ENCODE measurements around the gene SMAD6.

SMAD6 gene

DNA sequence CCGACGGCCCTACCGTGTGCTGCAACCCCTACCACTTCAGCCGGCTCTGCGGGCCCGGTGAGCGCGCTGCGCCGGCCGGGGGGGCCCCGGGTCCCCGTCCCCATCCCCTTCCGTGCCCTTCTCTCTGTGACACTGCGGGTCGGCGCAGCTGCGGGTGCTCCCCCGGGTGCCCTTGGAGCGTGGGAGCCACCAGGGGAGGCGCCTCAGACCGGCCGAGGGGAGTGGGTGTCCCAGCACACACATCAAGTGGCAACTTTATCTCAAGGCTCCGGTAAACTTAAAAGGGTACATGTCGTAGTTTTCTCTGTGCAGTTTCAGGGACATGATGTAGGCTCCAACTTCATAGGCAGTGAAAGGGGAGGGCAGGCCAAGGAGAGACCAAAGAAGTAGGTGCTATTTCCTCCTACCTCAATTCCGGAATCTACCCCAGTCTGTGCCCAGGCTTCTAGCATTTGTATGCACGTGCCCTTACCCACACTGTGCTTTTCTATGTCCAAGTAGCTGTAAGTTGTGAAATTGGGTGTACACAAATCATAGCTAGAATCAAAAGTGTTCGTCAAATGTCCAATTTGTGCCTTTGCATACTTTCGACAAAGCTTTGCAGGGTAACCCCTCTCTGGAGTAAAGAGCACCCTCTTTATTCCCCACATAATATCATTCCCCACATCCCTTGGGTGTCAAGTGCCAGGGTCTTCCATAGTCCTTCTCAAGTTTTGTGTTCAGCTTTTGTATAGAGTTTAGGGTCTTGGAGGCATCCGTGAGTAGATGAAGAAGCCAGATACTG is 2.2 kb downstream of the SMAD6 start:
- DNase-seq: no peak

GRCh38 chr15:66704803-66705153 is 2.7 kb downstream of the SMAD6 start:
- DNase-seq: no peak

- DNase-seq: no peak
These were observed 3.5 kb downstream of the SMAD6 start for GRCh38 chr15:66705277-66706146.

GRCh38 chr15:66706225-66706732 is 4.2 kb downstream of the SMAD6 start:
- no peak for DNase-seq

GRCh38 chr15:66706840-66707239 is 4.8 kb downstream of the SMAD6 start:
- DNase-seq: no peak

GRCh38 chr15:66707310-66708082 is 5.5 kb downstream of the SMAD6 start:
- no peak for DNase-seq

GRCh38 chr15:66708389-66708788 is 6.4 kb downstream of the SMAD6 start:
- no peak for DNase-seq

GRCh38 chr15:66709884-66710283 is 7.8 kb downstream of the SMAD6 start:
- DNase-seq: no peak

- DNase-seq: no peak
These were observed 9.2 kb downstream of the SMAD6 start for GRCh38 chr15:66711260-66711659.

DNA sequence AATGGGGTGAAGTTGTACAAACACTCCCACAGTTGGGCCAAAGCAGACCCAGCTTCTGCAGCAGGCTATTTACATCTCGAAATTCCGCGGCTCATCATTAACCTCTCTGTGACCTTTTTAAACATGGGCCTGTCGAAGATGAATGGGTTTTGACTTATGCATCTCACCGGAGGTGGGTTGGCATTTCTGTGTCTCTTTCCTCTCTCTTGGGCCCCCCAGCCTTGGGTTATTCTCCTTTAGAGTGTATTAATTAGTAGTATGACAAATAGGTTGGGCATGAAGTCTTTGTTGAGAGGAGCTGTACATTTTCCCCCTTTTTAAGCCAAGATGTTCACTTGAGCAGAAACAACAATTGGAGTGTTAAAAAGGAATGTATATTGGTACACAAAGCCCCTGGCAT is 9.8 kb downstream of the SMAD6 start:
- DNase-seq: no peak

- no peak for DNase-seq
These were observed 11.9 kb downstream of the SMAD6 start for GRCh38 chr15:66713843-66714508.

DNA sequence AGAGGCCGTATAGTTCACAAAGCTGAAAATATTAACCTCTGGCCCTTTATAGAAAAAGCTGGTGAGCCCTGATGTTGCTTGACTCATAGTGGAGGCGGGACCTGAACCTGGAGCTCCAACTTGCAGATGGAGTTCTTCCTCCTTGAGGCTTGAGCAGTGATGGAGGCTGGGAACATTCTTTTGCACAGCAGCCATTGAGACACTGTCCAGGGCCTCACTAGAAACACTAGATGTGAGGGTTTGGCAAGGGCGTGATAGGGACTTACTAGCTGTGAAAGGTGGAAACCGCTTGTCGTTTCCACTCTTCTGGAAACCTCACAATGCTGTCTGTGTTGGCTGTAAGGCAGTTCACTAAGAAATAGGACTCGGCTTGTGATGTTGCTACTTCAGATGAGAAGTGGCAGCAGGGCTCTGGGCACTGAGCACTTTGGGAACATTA is 12.5 kb downstream of the SMAD6 start:
- no peak for DNase-seq

GRCh38 chr15:66715181-66715624 is 13.2 kb downstream of the SMAD6 start:
- DNase-seq: no peak

DNA sequence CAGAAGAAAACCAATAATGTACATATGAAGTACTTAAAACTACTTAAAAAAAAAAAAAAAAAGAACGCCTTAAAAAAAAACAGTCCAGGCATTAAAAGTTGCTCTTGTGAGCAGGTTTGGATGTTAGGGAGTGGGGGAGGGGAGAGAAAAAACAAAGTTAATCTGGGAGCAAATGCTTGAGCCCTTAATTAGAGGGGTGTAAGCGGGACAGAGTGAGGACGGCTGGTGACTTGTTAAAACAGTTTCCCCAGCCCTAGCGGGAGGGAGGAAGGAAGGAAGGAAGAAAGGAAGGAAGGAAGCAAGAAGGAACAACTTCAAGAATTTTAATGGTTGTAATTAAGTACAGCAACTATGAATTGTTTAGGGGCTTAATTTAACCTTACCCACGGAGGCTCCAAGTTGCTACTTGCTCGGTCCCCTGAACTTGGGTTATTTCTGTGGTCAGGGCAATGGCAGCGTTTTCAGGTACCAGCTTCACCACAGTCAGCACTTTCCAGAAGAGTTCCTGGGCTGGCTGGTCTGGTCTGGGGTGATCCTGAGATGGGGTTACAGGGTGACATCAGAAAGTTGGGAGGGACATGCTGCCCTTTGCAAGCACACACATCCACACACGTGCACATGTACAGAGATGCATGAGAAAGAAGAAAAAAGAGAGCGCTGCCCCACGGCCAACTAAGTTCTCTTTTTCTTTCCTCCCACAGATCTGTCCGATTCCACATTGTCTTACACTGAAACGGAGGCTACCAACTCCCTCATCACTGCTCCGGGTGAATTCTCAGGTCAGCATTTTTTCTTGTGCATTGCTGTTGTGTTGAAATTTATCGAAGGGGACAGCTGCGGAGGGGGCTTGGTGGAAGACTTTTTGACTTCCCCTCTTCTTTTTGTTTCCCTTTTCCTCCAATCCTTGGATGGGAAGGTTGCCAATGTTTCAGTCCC is 14.0 kb downstream of the SMAD6 start:
- DNase-seq: no peak

- no peak for DNase-seq
These were observed 14.6 kb downstream of the SMAD6 start for GRCh38 chr15:66716656-66717020.

DNA sequence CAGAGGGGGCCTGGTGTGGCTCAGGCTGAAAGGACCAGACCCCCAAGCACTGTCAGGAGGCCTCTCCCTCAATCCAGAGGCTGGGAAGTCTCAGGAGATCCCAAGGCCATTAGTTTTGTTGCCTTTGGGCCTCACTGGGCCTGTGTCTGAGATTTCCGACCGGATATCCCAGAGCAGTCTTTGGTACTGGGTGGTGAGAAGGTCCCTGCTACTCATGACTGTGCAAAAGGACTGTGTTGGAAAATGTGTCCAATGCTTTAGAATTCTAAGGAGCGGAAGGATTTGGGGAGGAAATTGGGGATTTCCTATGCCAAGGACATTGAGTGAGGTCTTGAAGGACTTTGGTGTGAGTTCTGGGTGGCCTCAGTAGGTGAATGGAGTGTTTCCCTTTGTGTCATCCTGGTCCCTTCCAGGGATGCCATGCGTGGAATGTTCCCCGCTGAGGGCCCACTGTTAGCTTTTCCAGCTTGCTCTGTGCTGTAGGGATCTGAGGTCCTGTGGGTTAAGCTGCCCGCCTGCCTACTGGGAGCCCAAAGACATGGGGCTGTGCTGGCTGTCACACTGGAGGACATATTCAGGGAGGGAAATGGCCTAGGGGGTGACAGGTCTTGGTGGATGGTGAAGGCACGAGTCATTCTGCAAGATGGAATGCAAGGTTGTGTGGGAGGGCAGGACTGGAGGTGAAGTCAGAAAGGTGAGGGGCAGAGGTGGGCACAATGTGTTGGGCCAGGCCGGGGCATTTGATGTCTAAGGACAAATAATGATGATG is 16.4 kb downstream of the SMAD6 start:
- no peak for DNase-seq

- DNase-seq: no peak
These were observed 17.4 kb downstream of the SMAD6 start for GRCh38 chr15:66719471-66719870.

GRCh38 chr15:66720206-66721010 is 18.4 kb downstream of the SMAD6 start:
- DNase-seq: no peak

- DNase-seq: no peak
These were observed 19.0 kb downstream of the SMAD6 start for GRCh38 chr15:66721020-66721419.

GRCh38 chr15:66721501-66721937 is 19.5 kb downstream of the SMAD6 start:
- no peak for DNase-seq
